ENCODE results near the gene NXF2B.
"Not testable (repeated sequence)": the region's sequence is repeated elsewhere in the genome, so short reads cannot be mapped to it uniquely, and the experiment has no call there.

The NXF2B gene, protein sequence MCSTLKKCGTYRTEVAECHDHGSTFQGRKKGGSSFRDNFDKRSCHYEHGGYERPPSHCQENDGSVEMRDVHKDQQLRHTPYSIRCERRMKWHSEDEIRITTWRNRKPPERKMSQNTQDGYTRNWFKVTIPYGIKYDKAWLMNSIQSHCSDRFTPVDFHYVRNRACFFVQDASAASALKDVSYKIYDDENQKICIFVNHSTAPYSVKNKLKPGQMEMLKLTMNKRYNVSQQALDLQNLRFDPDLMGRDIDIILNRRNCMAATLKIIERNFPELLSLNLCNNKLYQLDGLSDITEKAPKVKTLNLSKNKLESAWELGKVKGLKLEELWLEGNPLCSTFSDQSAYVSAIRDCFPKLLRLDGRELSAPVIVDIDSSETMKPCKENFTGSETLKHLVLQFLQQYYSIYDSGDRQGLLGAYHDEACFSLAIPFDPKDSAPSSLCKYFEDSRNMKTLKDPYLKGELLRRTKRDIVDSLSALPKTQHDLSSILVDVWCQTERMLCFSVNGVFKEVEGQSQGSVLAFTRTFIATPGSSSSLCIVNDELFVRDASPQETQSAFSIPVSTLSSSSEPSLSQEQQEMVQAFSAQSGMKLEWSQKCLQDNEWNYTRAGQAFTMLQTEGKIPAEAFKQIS

DNA sequence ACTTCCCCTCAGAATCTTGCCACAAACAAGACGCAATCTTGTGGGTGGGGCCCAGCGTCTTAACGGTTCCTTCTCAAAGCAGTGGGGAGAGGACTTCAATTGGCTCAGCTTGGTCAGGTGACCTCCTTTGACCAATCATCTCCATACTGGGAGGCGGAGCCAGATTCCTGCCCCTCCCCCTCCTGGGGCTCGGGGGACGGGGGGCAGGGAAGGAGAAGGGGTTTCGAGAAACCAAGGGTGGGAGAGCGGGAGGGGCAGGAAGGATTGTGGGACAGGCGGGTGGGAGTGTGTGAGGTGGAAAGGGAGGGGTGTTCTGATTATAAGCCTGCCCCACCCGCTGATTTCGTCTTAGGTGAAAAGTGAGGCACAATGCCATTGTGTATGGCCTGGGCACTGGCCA is at the start of gene NXF2B:
NXF2B (minus strand) TSS at position 101 of the 400 bp plus-strand sequence. CDS start 59,972 bp downstream, outside the sequence.
- in situ Hi-C loops (cut with MboI; ENCODE audit: low sequenced_read_pairs), result not testable (repeated sequence)

DNA sequence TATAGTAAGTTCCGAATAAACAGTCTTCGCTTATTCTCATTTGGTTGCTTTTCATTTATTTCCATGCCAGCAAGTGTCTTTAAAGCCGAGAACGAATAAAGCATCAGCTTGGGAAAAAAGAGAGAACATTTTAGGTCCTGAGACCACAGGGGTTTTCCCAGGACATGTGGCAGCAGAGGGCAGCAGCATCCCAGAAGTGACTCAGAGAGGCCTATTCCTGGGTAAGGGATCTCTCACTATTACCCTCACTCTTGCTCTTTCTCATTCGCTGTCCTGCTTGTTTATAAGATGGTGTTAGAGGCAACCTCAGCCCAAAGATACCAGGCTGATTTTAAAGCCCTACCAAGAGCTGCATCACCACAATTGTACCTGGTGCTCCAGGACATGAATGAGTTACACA is 39.0 kb upstream of the NXF2B start:
- in situ Hi-C loops (cut with MboI; ENCODE audit: low sequenced_read_pairs), result not testable (repeated sequence)

DNA sequence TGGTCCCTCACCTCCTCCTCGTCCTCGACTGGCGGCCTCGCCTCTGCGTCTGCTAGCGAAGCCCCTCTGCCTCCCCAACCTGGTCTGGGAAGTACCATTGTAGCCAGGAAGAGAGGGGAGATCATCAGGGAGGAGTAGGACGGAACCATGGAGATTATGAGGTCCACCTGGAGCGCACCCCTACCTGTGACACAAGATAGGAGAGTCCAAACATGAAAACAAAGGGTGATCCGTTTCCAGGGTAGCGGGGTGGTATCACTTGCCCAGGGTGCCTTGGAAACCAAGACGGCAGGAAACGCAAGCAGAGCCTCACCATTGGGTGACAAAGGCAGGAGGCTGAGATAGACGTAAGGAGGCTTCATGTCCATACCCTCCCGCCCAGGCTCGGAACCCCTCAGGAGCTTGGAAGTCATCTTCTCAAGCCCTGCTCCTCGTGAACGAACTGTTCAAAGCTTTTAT is 32.0 kb upstream of the NXF2B start, which contains the start of gene TCP11X2:
TCP11X2 (minus strand) TSS at position 51 of the 459 bp plus-strand sequence.
- in situ Hi-C loops (cut with MboI; ENCODE audit: low sequenced_read_pairs), result not testable (repeated sequence)

DNA sequence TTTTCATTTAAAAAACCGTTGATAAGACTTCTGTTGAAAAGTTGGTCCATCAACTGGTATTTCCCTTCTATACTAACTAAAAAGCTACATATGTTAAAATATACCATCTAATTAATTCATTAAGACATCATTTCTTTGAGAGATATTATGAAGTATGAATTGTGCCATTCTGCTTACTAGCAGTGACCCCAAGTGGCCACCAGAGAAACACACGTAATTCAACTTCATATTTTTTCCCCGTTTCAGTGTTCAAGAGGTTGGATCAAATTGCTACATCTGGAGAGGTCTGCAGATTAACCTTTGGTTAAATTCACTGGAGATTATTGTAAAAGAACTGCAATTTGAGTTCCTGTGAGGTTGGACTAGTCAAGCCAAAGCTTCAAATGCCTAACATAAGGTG is 30.4 kb upstream of the NXF2B start:
- in situ Hi-C loops (cut with MboI; ENCODE audit: low sequenced_read_pairs), result not testable (repeated sequence)

DNA sequence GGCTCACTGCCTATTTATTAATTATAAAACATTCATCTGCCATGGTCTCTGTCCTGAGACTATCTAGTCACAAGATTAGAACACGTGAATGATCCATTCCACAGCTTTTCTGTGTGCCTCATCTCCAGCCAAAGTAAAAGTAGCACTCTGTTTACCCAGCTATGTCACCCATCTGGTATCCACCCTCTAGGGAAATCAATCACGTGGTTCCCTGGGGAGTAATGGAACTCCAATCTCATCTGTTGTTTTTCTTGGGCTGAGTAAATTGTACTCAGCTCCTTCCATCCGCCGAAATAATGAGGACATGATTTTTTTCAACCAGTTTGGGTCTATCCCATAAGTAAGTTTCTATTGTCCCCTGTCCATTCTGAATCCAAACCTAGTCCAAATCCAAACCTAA is 18.8 kb upstream of the NXF2B start:
- in situ Hi-C loops (cut with MboI; ENCODE audit: low sequenced_read_pairs), result not testable (repeated sequence)

DNA sequence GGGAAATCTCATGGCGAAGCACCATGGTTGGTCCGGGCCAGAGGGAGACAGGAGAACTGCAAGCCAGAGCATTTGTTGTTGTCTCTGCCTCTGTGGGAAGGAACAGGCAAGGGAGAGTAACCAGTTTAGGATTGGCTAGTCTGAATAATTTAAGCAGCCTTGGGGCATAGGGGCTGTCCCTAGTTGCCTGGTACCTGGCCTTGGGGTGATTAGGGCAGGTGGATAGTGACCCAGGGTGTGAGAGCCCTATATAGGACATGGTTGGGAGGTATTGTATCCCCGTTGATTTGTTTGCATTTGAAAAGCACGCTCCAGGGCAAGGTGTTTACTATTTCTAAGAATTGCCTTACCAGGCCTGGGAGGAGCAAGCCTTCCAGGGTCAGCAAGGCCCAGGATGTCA is 25.3 kb downstream of the NXF2B start:
- in situ Hi-C loops (cut with MboI; ENCODE audit: low sequenced_read_pairs), result not testable (repeated sequence)

DNA sequence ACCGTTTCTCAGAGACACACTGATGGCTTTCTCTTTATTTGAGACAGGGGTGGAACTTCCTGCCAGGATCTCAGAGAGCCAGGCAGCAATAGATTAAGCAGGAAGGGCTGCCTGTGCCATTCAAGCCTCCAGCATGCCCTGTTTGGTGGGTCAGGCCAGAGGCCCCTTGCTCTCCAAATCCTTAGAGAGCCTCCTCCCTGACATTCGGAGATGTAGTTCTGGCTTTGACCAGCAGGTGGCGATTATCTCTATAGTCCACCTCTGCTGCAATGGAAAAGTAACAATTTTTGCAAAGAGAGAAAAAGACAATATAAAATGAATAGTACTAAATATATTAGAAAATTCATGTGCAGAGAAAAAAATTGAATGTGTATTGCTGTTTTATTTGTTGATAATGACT is 93.9 kb downstream of the NXF2B start:
- in situ Hi-C loops (cut with MboI; ENCODE audit: low sequenced_read_pairs), result no loop called here

DNA sequence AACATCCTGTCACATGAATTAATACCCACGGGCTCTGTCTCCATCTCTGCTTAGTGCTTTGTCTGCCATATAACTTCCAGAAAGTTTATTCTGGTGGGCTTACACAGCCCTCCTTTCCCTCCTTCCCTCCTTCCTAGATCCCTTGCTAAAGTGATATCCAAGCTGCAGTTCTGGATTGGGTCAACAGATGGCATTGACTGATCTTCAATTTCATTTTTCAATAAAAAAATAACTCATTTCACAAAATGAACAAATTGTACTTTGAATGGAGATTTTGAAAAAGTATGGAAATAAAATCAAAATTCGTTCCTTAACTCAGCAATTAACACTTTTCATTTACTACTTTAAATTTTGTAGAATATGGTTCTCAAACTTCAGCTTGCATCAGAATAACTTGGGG is 97.9 kb downstream of the NXF2B start:
- in situ Hi-C loops (cut with MboI; ENCODE audit: low sequenced_read_pairs), result no loop called here

DNA sequence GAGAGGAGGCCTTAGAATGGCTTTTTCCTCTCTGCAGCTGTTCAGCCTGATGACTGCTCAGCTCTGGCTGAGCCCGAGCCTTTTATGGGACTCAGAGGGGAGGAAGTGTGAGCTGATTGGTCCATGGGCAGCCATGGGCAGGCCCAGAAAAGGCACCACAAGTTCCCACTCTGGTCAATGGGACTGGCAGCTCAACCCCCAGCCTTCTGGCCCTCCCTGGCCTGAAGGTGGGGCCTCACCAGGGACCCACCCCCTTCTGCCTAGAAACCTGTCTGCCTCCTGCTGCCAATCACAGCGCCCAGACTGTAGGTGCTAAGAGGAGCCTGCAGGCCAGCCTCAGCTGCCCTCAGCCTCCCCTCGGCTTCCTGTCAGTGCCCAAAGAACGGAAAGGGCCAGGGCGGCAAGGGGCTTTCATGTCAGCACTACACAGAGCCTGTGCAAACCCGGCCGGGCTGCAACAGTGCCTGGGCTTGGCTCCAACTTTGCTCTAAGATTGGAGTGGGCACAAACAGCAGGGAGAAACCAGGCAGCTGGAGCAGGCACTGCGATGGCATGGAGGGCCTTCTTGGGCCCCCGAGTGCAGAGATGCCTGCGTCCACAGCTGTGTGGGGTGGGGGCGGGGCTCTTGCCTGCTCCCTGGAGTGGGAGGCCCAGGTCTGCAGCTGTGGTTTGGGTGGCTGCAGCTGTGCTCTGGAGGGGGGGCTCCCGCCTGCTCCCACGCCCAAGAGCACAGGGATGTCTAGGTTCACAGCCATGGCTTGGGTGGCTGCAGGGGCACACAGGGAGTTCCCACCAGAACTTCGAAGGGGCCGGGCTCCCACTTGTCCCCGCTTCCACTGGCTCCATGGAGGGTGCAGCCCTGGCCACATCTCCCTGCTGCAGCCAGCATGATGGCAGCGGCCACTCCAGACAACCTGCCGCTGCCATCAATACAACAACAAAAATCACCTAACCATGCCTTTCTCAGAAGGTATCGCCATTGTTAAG is 100.2 kb downstream of the NXF2B start:
- in situ Hi-C loops (cut with MboI; ENCODE audit: low sequenced_read_pairs), result no loop called here

DNA sequence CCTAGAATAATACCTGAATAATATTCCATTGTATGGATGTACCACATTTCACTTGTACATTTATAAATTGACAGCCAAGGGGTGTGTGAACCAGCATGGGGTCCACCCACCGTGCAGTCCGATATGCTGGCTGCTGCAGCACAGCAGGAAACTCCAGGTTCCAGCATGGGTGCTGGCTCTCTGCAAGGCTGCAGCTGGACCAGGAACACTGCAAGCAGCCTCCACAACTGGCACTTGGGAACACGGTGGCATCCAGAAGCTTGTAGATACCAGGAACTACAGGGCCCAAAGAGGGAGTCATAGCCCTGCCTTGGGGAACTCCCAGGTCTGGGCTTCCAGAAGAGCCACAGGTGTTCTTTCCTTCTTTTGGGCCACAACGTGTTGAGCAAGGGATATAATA is 101.6 kb downstream of the NXF2B start:
- in situ Hi-C loops (cut with MboI; ENCODE audit: low sequenced_read_pairs), result no loop called here

Data from HL-60/S4 treated with phorbol 12-myristate 13-acetate at 8.2 ng/mL for 4 days and 3 days (cell line).